ENCODE results near the gene VEGFB. TPM values are rescaled to one million over a fixed set of nuclear protein-coding genes. Genes with fewer than 3 reads are reported as not detected.

The VEGFB gene
- total RNA-seq, 1 experiment from 2014 or later: 43.4 TPM

DNA sequence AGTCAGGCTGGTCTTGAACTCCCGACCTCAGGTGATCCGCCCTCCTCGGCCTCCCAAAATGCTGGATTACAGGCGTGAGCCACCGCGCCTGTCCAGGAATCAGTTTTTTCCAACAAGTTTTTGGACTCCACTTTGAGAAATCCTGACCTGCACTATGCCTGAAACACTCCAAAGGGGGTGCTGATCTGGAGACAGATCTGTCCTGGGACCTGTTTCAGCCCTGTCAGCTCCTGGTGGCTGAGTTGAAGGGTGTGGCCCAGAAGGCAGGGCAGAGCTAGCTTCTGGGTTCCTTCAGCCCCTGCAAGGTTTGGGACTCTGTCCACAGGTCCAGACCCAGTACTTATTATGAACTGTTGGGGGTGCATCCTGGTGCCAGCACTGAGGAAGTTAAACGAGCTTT lies 2.8 kb upstream of the VEGFB start:
- H3K9me3 ChIP-seq (ENCODE audit: low read length): no peaks in the 10 kb centered on the region
- peak overlapping the region; percentile 74 for H3K9ac ChIP-seq (ENCODE audit: low read length)
- H3K9me2 ChIP-seq (replicated peaks; ENCODE audit: insufficient read depth, low read length): no peaks in the 10 kb centered on the region
- H3K27me3 ChIP-seq (ENCODE audit: low read length): no peaks in the 10 kb centered on the region
- H3K4me3 ChIP-seq (ENCODE audit: low read length): peak overlapping the region; percentile 81; the same call in 1 of the 2 replicates
- peak overlapping the region; percentile 86 for H3K4me2 ChIP-seq (ENCODE audit: low read depth, low read length, poor library complexity, severe bottlenecking)
- peaks cover 64% of the 10 kb centered on the region for H3K4me1 ChIP-seq (ENCODE audit: low read length)
- no peak for DNase-seq
- H3K36me3 ChIP-seq (ENCODE audit: insufficient read depth, low read length): no peaks in the 10 kb centered on the region
- H4K20me1 ChIP-seq (ENCODE audit: insufficient read depth, low read depth, low read length): 0 out of 2 replicates have a peak, but pooled peaks cover 7% of the 10 kb centered on the region
- peak overlapping the region; percentile 4; the same call in 1 of the 2 replicates for H3K27ac ChIP-seq (ENCODE audit: low read length)
- H3K79me2 ChIP-seq (ENCODE audit: low read length): peaks cover 24% of the 10 kb centered on the region
- no peak overlapping the region for H2AFZ ChIP-seq (ENCODE audit: low read length)

GRCh38 chr11:64232182-64232966 lies 2.0 kb upstream of the VEGFB start:
- Histone ChIP-seq H3K4me2 (ENCODE audit: low read depth, low read length, poor library complexity, severe bottlenecking) (peak overlapping the region; percentile 86), H3K9ac (ENCODE audit: low read length) (peak overlapping the region; percentile 74)

GRCh38 chr11:64232967-64233315 lies 1.4 kb upstream of the VEGFB start:
- no peaks in the 10 kb centered on the region for H3K27me3 ChIP-seq (ENCODE audit: low read length)
- H3K79me2 ChIP-seq (ENCODE audit: low read length): peaks cover 14% of the 10 kb centered on the region
- no peaks in the 10 kb centered on the region for H3K9me3 ChIP-seq (ENCODE audit: low read length)
- DNase-seq: no peak
- no peak overlapping the region for H3K4me3 ChIP-seq (ENCODE audit: low read length)
- peak overlapping the region; percentile 20; the same call in 1 of the 2 replicates for H3K9ac ChIP-seq (ENCODE audit: low read length)
- no peak overlapping the region for H3K27ac ChIP-seq (ENCODE audit: low read length)
- H3K9me2 ChIP-seq (replicated peaks; ENCODE audit: insufficient read depth, low read length): no peaks in the 10 kb centered on the region
- H3K4me1 ChIP-seq (ENCODE audit: low read length): peaks cover 52% of the 10 kb centered on the region
- 0 out of 2 replicates have a peak, but pooled peaks cover 5% of the 10 kb centered on the region for H3K36me3 ChIP-seq (ENCODE audit: insufficient read depth, low read length)
- peak overlapping the region; percentile 15 for H3K4me2 ChIP-seq (ENCODE audit: low read depth, low read length, poor library complexity, severe bottlenecking)
- no peak overlapping the region for H2AFZ ChIP-seq (ENCODE audit: low read length)
- H4K20me1 ChIP-seq (ENCODE audit: insufficient read depth, low read depth, low read length): 0 out of 2 replicates have a peak, but pooled peaks cover 7% of the 10 kb centered on the region

More at GRCh38 chr11:64232182-64232966, 2.0 kb upstream of the VEGFB start:
- Histone ChIP-seq H3K4me3 (ENCODE audit: low read length) (no peak overlapping the region; the same call in 1 of the 2 replicates), H3K9me3 (ENCODE audit: low read length) (no peaks in the 10 kb centered on the region), H3K27me3 (ENCODE audit: low read length) (no peaks in the 10 kb centered on the region), H4K20me1 (ENCODE audit: insufficient read depth, low read depth, low read length) (0 out of 2 replicates have a peak, but pooled peaks cover 7% of the 10 kb centered on the region), H3K36me3 (ENCODE audit: insufficient read depth, low read length) (0 out of 2 replicates have a peak, but pooled peaks cover 4% of the 10 kb centered on the region), H2AFZ (ENCODE audit: low read length) (no peak overlapping the region), H3K9me2 (replicated peaks; ENCODE audit: insufficient read depth, low read length) (no peaks in the 10 kb centered on the region), H3K27ac (ENCODE audit: low read length) (peak overlapping the region; percentile 4; the same call in 1 of the 2 replicates), H3K79me2 (ENCODE audit: low read length) (peaks cover 17% of the 10 kb centered on the region), H3K4me1 (ENCODE audit: low read length) (peaks cover 56% of the 10 kb centered on the region)
- no peak for DNase-seq

- Histone ChIP-seq H3K4me2 (ENCODE audit: low read depth, low read length, poor library complexity, severe bottlenecking) (peak overlapping the region; percentile 93), H3K9ac (ENCODE audit: low read length) (peak overlapping the region; percentile 82), H3K79me2 (ENCODE audit: low read length) (peaks cover 14% of the 10 kb centered on the region), H3K4me1 (ENCODE audit: low read length) (peaks cover 54% of the 10 kb centered on the region), H3K27ac (ENCODE audit: low read length) (peak overlapping the region; percentile 65), H3K9me2 (replicated peaks; ENCODE audit: insufficient read depth, low read length) (no peaks in the 10 kb centered on the region), H3K36me3 (ENCODE audit: insufficient read depth, low read length) (0 out of 2 replicates have a peak, but pooled peaks cover 5% of the 10 kb centered on the region), H2AFZ (ENCODE audit: low read length) (no peak overlapping the region), H4K20me1 (ENCODE audit: insufficient read depth, low read depth, low read length) (0 out of 2 replicates have a peak, but pooled peaks cover 7% of the 10 kb centered on the region), H3K4me3 (ENCODE audit: low read length) (peak overlapping the region; percentile 91), H3K9me3 (ENCODE audit: low read length) (no peaks in the 10 kb centered on the region), H3K27me3 (ENCODE audit: low read length) (no peaks in the 10 kb centered on the region)
- peak; percentile 83 for DNase-seq
Measured at GRCh38 chr11:64234647-64235379, 429 bp downstream of the VEGFB start.

GRCh38 chr11:64235437-64236161 lies 1.2 kb downstream of the VEGFB start:
- H3K4me1 ChIP-seq (ENCODE audit: low read length): peaks cover 58% of the 10 kb centered on the region
- no peak for DNase-seq
- H3K9me3 ChIP-seq (ENCODE audit: low read length): no peaks in the 10 kb centered on the region
- no peaks in the 10 kb centered on the region for H3K9me2 ChIP-seq (replicated peaks; ENCODE audit: insufficient read depth, low read length)
- H3K9ac ChIP-seq (ENCODE audit: low read length): peak overlapping the region; percentile 82
- peak overlapping the region; percentile 91 for H3K4me3 ChIP-seq (ENCODE audit: low read length)
- no peaks in the 10 kb centered on the region for H3K27me3 ChIP-seq (ENCODE audit: low read length)
- peak overlapping the region; percentile 93 for H3K4me2 ChIP-seq (ENCODE audit: low read depth, low read length, poor library complexity, severe bottlenecking)
- H3K36me3 ChIP-seq (ENCODE audit: insufficient read depth, low read length): 0 out of 2 replicates have a peak, but pooled peaks cover 5% of the 10 kb centered on the region
- H2AFZ ChIP-seq (ENCODE audit: low read length): no peak overlapping the region
- H3K79me2 ChIP-seq (ENCODE audit: low read length): peaks cover 14% of the 10 kb centered on the region
- 0 out of 2 replicates have a peak, but pooled peaks cover 7% of the 10 kb centered on the region for H4K20me1 ChIP-seq (ENCODE audit: insufficient read depth, low read depth, low read length)
- H3K27ac ChIP-seq (ENCODE audit: low read length): peak overlapping the region; percentile 65

- no peak overlapping the region for H3K4me2 ChIP-seq (ENCODE audit: low read depth, low read length, poor library complexity, severe bottlenecking)
- peaks cover 48% of the 10 kb centered on the region for H3K4me1 ChIP-seq (ENCODE audit: low read length)
Measured at GRCh38 chr11:64237484-64237951, 3.1 kb downstream of the VEGFB start.

DNA sequence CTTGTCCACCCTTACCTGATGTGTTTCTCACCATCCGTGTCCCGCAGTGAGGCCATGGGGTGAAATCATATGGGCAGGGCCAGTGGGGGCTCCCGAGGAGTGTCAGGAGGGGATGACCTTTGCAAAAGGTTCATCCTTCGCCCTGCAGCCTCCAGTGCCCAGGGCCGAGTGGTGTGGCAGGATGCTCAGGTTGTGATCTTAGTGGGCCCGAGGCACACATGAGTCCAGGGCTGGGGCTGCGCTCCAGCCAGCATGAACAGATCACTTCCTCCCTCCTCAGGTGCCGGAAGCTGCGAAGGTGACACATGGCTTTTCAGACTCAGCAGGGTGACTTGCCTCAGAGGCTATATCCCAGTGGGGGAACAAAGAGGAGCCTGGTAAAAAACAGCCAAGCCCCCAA lies 3.7 kb downstream of the VEGFB start:
- Histone ChIP-seq H3K9ac (ENCODE audit: low read length) (no peak overlapping the region), H3K9me3 (ENCODE audit: low read length) (no peaks in the 10 kb centered on the region), H2AFZ (ENCODE audit: low read length) (no peak overlapping the region), H3K4me1 (ENCODE audit: low read length) (peaks cover 48% of the 10 kb centered on the region), H3K79me2 (ENCODE audit: low read length) (peaks cover 22% of the 10 kb centered on the region), H3K36me3 (ENCODE audit: insufficient read depth, low read length) (0 out of 2 replicates have a peak, but pooled peaks cover 5% of the 10 kb centered on the region), H3K9me2 (replicated peaks; ENCODE audit: insufficient read depth, low read length) (no peaks in the 10 kb centered on the region), H4K20me1 (ENCODE audit: insufficient read depth, low read depth, low read length) (peaks cover 7% of the 10 kb centered on the region; the same call in 1 of the 2 replicates), H3K27ac (ENCODE audit: low read length) (0 out of 2 replicates have a peak overlapping the region, but pooled peaks have one; percentile 55), H3K4me2 (ENCODE audit: low read depth, low read length, poor library complexity, severe bottlenecking) (no peak overlapping the region), H3K4me3 (ENCODE audit: low read length) (no peak overlapping the region), H3K27me3 (ENCODE audit: low read length) (no peaks in the 10 kb centered on the region)
- no peak for DNase-seq

More at GRCh38 chr11:64237484-64237951, 3.1 kb downstream of the VEGFB start:
- Histone ChIP-seq H4K20me1 (ENCODE audit: insufficient read depth, low read depth, low read length) (0 out of 2 replicates have a peak, but pooled peaks cover 7% of the 10 kb centered on the region), H3K9me2 (replicated peaks; ENCODE audit: insufficient read depth, low read length) (no peaks in the 10 kb centered on the region), H3K9me3 (ENCODE audit: low read length) (no peaks in the 10 kb centered on the region), H3K36me3 (ENCODE audit: insufficient read depth, low read length) (0 out of 2 replicates have a peak, but pooled peaks cover 5% of the 10 kb centered on the region), H3K79me2 (ENCODE audit: low read length) (peaks cover 20% of the 10 kb centered on the region), H3K4me3 (ENCODE audit: low read length) (no peak overlapping the region), H3K27ac (ENCODE audit: low read length) (no peak overlapping the region), H3K9ac (ENCODE audit: low read length) (no peak overlapping the region), H3K27me3 (ENCODE audit: low read length) (no peaks in the 10 kb centered on the region), H2AFZ (ENCODE audit: low read length) (no peak overlapping the region)
- DNase-seq: no peak

All from Karpas-422 (cell line).